OCI-LY7 (cell line): Measurements from ENCODE around the gene SH3RF3. TPM values are rescaled to one million over a fixed set of nuclear protein-coding genes. Genes with fewer than 3 reads are reported as not detected.

ENCODE experiments used
- BruUV-seq: library from RNA; stranded (reverse); fragments of 400-500 nt; replicated peaks from 2 replicates; lab custom pipeline; 2021; lab: Mats Ljungman, UMichigan
- CTCF ChIA-PET: fragments of 300-600 bp; sonication (Branson Sonifier 250); formaldehyde crosslinking; loops from one replicate; lab custom pipeline; 2022; ENCODE audit warnings: antibody characterized with exemption; ENCODE audit not compliant: unreplicated experiment; lab: Charles Lee
- POLR2A ChIA-PET: fragments of 300-600 bp; sonication (Branson Sonifier 250); formaldehyde crosslinking; loops from one replicate; lab custom pipeline; 2022; ENCODE audit warnings: antibody characterized with exemption; lab: Charles Lee
- DNase-seq: peaks from one replicate; pipeline ENCODE4 v3.0.0-alpha.2; 2015; ENCODE audit warnings: low spot score
- H2AFZ ChIP-seq: fragments of 200-600 bp; sonication (generic), shearing (Covaris generic); 2 replicates; pipeline ENCODE4 v1.6.1; 2014; ENCODE audit warnings: mild to moderate bottlenecking, antibody characterized with exemption, low read length, moderate library complexity
- H3K27ac ChIP-seq: fragments of 200-600 bp; sonication (generic); 2 replicates; pipeline ENCODE4 v1.5.1; 2014; ENCODE audit warnings: mixed run types, low read depth, mild to moderate bottlenecking, moderate library complexity, low read length, inconsistent platforms; ENCODE audit not compliant: poor library complexity, severe bottlenecking
- H3K36me3 ChIP-seq: fragments of 200-600 bp; sonication (generic); 2 replicates; pipeline ENCODE4 v1.6.1; 2014; ENCODE audit warnings: mild to moderate bottlenecking, antibody characterized with exemption, low read length, moderate library complexity, mixed read lengths; ENCODE audit not compliant: insufficient read depth
- H3K4me1 ChIP-seq: fragments of 200-600 bp; sonication (generic); 2 replicates; pipeline ENCODE4 v1.5.1; 2014; ENCODE audit warnings: mild to moderate bottlenecking, low read length; ENCODE audit not compliant: insufficient read depth, poor library complexity, severe bottlenecking
- H3K4me2 ChIP-seq: fragments of 200-600 bp; sonication (generic); 2 replicates; pipeline ENCODE4 v1.6.1; 2014; ENCODE audit warnings: mild to moderate bottlenecking, low read length
- H3K4me3 ChIP-seq: fragments of 200-600 bp; sonication (generic); 2 replicates; pipeline ENCODE4 v1.5.1; 2014; ENCODE audit warnings: mild to moderate bottlenecking, low read depth, low read length; ENCODE audit not compliant: poor library complexity, severe bottlenecking
- H3K79me2 ChIP-seq: fragments of 200-600 bp; sonication (generic); 2 replicates; pipeline ENCODE4 v1.6.1; 2016; ENCODE audit warnings: low read depth, mild to moderate bottlenecking, low read length, moderate library complexity, mixed read lengths; ENCODE audit not compliant: insufficient read depth
- H3K9me2 ChIP-seq: fragments of 200-600 bp; sonication (generic); 2 replicates; pipeline ENCODE4 v1.6.1; 2016; ENCODE audit warnings: mild to moderate bottlenecking, low read length, mixed read lengths; ENCODE audit not compliant: insufficient read depth
- H3K9me3 ChIP-seq: fragments of 200-600 bp; sonication (generic); 2 replicates; pipeline ENCODE4 v1.6.1; 2014; ENCODE audit warnings: mild to moderate bottlenecking, mixed run types, low read length, mixed read lengths
- H4K20me1 ChIP-seq: fragments of 200-600 bp; sonication (generic); 2 replicates; pipeline ENCODE4 v1.6.1; 2014; ENCODE audit warnings: mild to moderate bottlenecking, antibody characterized with exemption, low read length, moderate library complexity, mixed read lengths; ENCODE audit not compliant: insufficient read depth
- CTCF ChIP-seq: fragments of 200-600 bp; sonication (generic); conservative IDR thresholded peaks from 2 replicates; pipeline ENCODE4 v1.5.1; 2014; ENCODE audit warnings: mild to moderate bottlenecking, antibody characterized with exemption, low read length, moderate library complexity, mixed read lengths
- EZH2phosphoT487 ChIP-seq: fragments of 200-600 bp; sonication (generic); IDR thresholded peaks from 2 replicates; pipeline ENCODE4 v1.6.1; 2018; ENCODE audit warnings: low read depth, borderline replicate concordance, mild to moderate bottlenecking, mixed run types, antibody characterized with exemption, low read length, moderate library complexity, mixed read lengths
- intact Hi-C: fragments of 100-400 bp; cut with micrococcal nuclease; formaldehyde crosslinking; loops from one replicate; pipeline ENCODE4 v1.10.0; 2022; ENCODE audit not compliant: unreplicated experiment
- total RNA-seq, 2 experiments: library from RNA; depleted of rRNA in 1 of 2; stranded (reverse); fragments of >200 nt in 1 of 2; shearing (Covaris generic) in 1 of 2; gene quantifications; 2 replicates each; pipeline ENCODE4 v1.2.3, GENCODE V29; 2014 to 2022

Gene SH3RF3
- total RNA-seq, 2 experiments from 2014 or later, result not detected

GRCh38 chr2:109531221-109531620 lies 402.2 kb downstream of the SH3RF3 start:
- no peak for DNase-seq
- no peak overlapping the region for H3K4me2 ChIP-seq
- no peaks in the 10 kb centered on the region for H3K36me3 ChIP-seq
- no peaks in the 10 kb centered on the region for H3K9me2 ChIP-seq
- no peak for TF ChIP-seq EZH2phosphoT487
- no peak for TF ChIP-seq CTCF
- intact Hi-C loops, result no loop called here
- no peaks in the 10 kb centered on the region for H3K9me3 ChIP-seq
- H4K20me1 ChIP-seq, result no peaks in the 10 kb centered on the region
- ChIA-PET POLR2A (no interaction called here), CTCF (no interaction called here)
- no TSS peak for BruUV-seq
- H3K27ac ChIP-seq, result no peak overlapping the region
- H3K79me2 ChIP-seq, result no peaks in the 10 kb centered on the region
- no peaks in the 10 kb centered on the region for H3K4me1 ChIP-seq
- no peak overlapping the region for H2AFZ ChIP-seq
- no peak overlapping the region for H3K4me3 ChIP-seq

DNA sequence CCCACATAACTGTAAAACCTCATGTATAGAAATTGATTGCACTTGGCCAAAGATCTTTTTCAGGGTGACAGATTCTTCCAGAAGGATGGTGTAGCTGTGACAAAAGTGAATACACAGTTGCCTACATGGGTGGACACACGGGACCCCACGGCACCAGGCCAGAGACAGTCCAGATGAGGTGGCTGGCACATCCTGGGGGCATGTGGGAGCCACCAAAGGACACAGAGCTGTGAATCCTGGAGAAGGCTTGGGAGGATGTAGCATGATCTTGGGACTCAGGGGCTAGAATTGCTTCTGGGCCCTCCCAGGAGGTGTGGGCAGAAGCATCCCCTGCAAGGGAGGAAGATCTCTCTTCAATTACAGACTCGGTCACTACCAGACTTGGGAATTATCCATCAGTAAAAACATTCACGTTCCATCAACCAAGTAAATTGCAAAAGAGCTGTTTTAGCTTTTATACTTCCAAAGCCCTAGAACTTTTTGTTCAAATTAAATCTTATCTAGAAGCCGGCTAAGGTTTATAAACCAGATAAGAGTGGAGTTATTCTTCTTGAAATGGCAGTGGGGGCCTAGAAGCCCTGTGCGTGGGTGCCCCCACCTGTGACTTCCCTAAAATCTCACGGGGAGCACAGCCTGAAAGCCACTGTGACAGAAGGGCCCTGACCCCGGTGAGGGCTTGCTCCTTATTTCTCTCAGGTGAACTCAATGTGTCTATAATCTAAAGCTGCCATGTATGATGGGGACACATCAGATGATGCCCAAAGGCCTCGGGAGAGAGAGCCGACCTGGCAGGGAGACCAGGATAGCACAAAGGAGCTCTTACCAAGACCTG lies 403.1 kb downstream of the SH3RF3 start:
- POLR2A ChIA-PET, result interaction anchor here (0.7 kb wide), 1 partner anchor 9 kb away, joined by 3 read pairs; no protein-coding TSS in a partner anchor
- H3K4me2 ChIP-seq, result no peak overlapping the region
- H3K9me2 ChIP-seq, result no peaks in the 10 kb centered on the region
- TF ChIP-seq CTCF (no peak), EZH2phosphoT487 (no peak)
- no peaks in the 10 kb centered on the region for H3K36me3 ChIP-seq
- intact Hi-C loops, result no loop called here
- H2AFZ ChIP-seq, result no peak overlapping the region
- no TSS peak for BruUV-seq
- CTCF ChIA-PET, result no interaction called here
- H3K27ac ChIP-seq, result no peak overlapping the region
- no peak for DNase-seq
- H3K79me2 ChIP-seq, result no peaks in the 10 kb centered on the region
- no peaks in the 10 kb centered on the region for H3K9me3 ChIP-seq
- H4K20me1 ChIP-seq, result no peaks in the 10 kb centered on the region
- H3K4me1 ChIP-seq, result no peaks in the 10 kb centered on the region
- H3K4me3 ChIP-seq, result no peak overlapping the region

DNA sequence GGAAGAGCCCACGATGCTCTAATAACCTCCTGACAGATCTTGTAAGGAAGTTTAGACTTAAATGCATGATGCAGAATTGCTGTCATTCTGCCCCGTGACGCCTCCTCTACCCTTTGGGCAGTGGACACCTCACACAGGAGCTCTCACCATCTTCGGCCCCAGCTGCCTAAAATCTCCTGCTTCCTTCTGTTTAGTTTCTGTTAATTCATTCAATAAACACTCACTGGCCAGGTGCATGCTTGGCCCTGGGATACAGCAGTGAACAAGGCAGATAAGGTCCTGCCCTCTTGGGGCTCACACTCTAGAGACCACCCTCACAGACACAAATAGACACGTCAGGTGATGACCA lies 403.7 kb downstream of the SH3RF3 start:
- intact Hi-C loops, result no loop called here
- Histone ChIP-seq H3K79me2 (no peaks in the 10 kb centered on the region), H3K9me3 (no peaks in the 10 kb centered on the region), H4K20me1 (no peaks in the 10 kb centered on the region), H3K9me2 (no peaks in the 10 kb centered on the region), H2AFZ (no peak overlapping the region), H3K4me3 (no peak overlapping the region), H3K4me1 (no peaks in the 10 kb centered on the region), H3K27ac (no peak overlapping the region), H3K4me2 (no peak overlapping the region), H3K36me3 (no peaks in the 10 kb centered on the region)
- DNase-seq, result no peak
- TF ChIP-seq CTCF, result no peak
- no TSS peak for BruUV-seq
- ChIA-PET CTCF (no interaction called here), POLR2A (no interaction called here)
